Suprapubic skin (tissue), 4 donors: ENCODE results near the gene ELN.

ENCODE experiments used
- CTCF ChIP-seq, 2 donors: fragments of 200-600 bp in 1 of 2; fragments of 450-650 bp in 1 of 2; sonication (generic) in 1 of 2; IDR thresholded peaks; one replicate each; pipeline ENCODE4 v1.5.1; 2016 to 2019; ENCODE audit warnings: antibody characterized with exemption in 2 of 2, mild to moderate bottlenecking in 1 of 2, moderate library complexity in 1 of 2
- EP300 ChIP-seq: sonication (generic); formaldehyde crosslinking; IDR thresholded peaks from one replicate; pipeline ENCODE4 v1.6.1; 2017; ENCODE audit warnings: antibody characterized with exemption
- POLR2A ChIP-seq, 2 donors: fragments of 450-650 bp; IDR thresholded peaks; one replicate each; pipeline ENCODE4 v1.6.1; 2017; ENCODE audit warnings: antibody characterized with exemption in 2 of 2, mild to moderate bottlenecking in 2 of 2, moderate library complexity in 2 of 2
- POLR2AphosphoS5 ChIP-seq, 3 donors: sonication (generic); formaldehyde crosslinking; IDR thresholded peaks; one replicate each; pipeline ENCODE4 v1.6.1; 2017; ENCODE audit warnings: antibody characterized with exemption in 3 of 3

- TF ChIP-seq CTCF (IDR thresholded peaks at IDR 0.05), result no peak
- no peak for TF ChIP-seq POLR2AphosphoS5 (IDR thresholded peaks at IDR 0.05)
- TF ChIP-seq POLR2A (IDR thresholded peaks at IDR 0.05), result no peak
- TF ChIP-seq EP300, result no peak
Measured at GRCh38 chr7:74029089-74029785, 1.3 kb downstream of the ELN start.
